Endothelial cell of umbilical vein (primary cell): ENCODE data around the gene FBXO34. TPM values are rescaled to one million over a fixed set of nuclear protein-coding genes. Genes with fewer than 3 reads are reported as not detected.

Experiments
- BruUV-seq: library from RNA; stranded (reverse); fragments of 400-500 nt; replicated peaks from 2 replicates; lab custom pipeline; 2021; lab: Mats Ljungman, UMichigan
- CTCF ChIA-PET: fragments of 300-600, 350-600 bp; sonication (Branson Sonifier 250); formaldehyde crosslinking; loops from one replicate; lab custom pipeline; 2021; ENCODE audit warnings: antibody characterized with exemption, inconsistent platforms; lab: Charles Lee
- POLR2A ChIA-PET: fragments of 300-600, 350-600 bp; sonication (Branson Sonifier 250); formaldehyde crosslinking; loops from one replicate; lab custom pipeline; 2021; ENCODE audit warnings: antibody characterized with exemption, inconsistent platforms; lab: Charles Lee
- DNase-seq: peaks from one replicate; pipeline ENCODE4 v3.0.0-alpha.2; 2011; ENCODE audit warnings: low read depth, low spot score
- FAIRE-seq: peaks from 2 replicates; lab custom pipeline; 2011; peaks lifted over from hg19 to GRCh38; lab: Jason Lieb, UNC
- H2AFZ ChIP-seq: 2 replicates; pipeline ENCODE4 v1.6.0; 2012; ENCODE audit warnings: low read depth, low read length, control low read depth, inconsistent platforms
- H3K27ac ChIP-seq: 2 replicates; pipeline ENCODE4 v1.5.1; 2011; ENCODE audit warnings: low read depth, mild to moderate bottlenecking, control low read depth, low read length, moderate library complexity; ENCODE audit not compliant: insufficient read depth
- H3K27me3 ChIP-seq, 2 experiments: 2 replicates each; pipeline versions ENCODE4 v1.6.0 to v1.6.1; 2011; ENCODE audit warnings: low read length in 2 of 2, mixed read lengths in 1 of 2; ENCODE audit not compliant: control insufficient read depth in 2 of 2, insufficient read depth in 2 of 2
- H3K36me3 ChIP-seq, 2 experiments: 2 replicates in 1 of 2; 3 replicates in 1 of 2; pipeline ENCODE4 v1.5.1; 2011; ENCODE audit warnings: low read length in 2 of 2, mild to moderate bottlenecking in 1 of 2, moderate library complexity in 1 of 2; ENCODE audit not compliant: control insufficient read depth in 2 of 2, insufficient read depth in 2 of 2; ENCODE audit errors: extremely low read depth in 1 of 2
- H3K4me1 ChIP-seq: 3 replicates; pipeline ENCODE4 v1.5.1; 2011; ENCODE audit warnings: mild to moderate bottlenecking, low read length; ENCODE audit not compliant: control insufficient read depth, insufficient read depth; ENCODE audit errors: extremely low read depth
- H3K4me2 ChIP-seq: 2 replicates; pipeline ENCODE4 v1.6.1; 2011; ENCODE audit warnings: low read length, control low read depth, mixed read lengths; ENCODE audit not compliant: insufficient read depth
- H3K4me3 ChIP-seq, 3 experiments: fragments of 200-600 bp in 1 of 3; sonication (generic), shearing (Covaris generic) in 1 of 3; replicated peaks in 1 of 3; 2 replicates each; pipeline ENCODE4 v1.5.1; 2011 to 2016; ENCODE audit warnings: control low read depth in 3 of 3, low read length in 3 of 3, mild to moderate bottlenecking in 2 of 3, inconsistent platforms in 1 of 3, low read depth in 1 of 3, moderate library complexity in 1 of 3; ENCODE audit not compliant: insufficient read depth in 1 of 3
- H3K79me2 ChIP-seq: 2 replicates; pipeline ENCODE4 v1.6.0; 2012; ENCODE audit warnings: low read length, inconsistent platforms; ENCODE audit not compliant: control insufficient read depth, insufficient read depth
- H3K9ac ChIP-seq: replicated peaks from 2 replicates; pipeline ENCODE3; 2011; ENCODE audit warnings: low read length, control low read depth; ENCODE audit not compliant: insufficient read depth; ENCODE audit errors: extremely low read depth
- H3K9me1 ChIP-seq: replicated peaks from 3 replicates; pipeline ENCODE4 v1.6.0; 2011; ENCODE audit warnings: mild to moderate bottlenecking, low read length; ENCODE audit not compliant: control insufficient read depth, insufficient read depth; ENCODE audit errors: extremely low read depth
- H3K9me3 ChIP-seq: replicated peaks from 2 replicates; pipeline ENCODE4 v1.5.1; 2012; ENCODE audit warnings: low read length, inconsistent platforms; ENCODE audit not compliant: control insufficient read depth, insufficient read depth
- H4K20me1 ChIP-seq: replicated peaks from 2 replicates; pipeline ENCODE3; 2011; ENCODE audit warnings: mild to moderate bottlenecking, low read length; ENCODE audit not compliant: control insufficient read depth, insufficient read depth; ENCODE audit errors: extremely low read depth
- EZH2 ChIP-seq: IDR thresholded peaks from 2 replicates; pipeline ENCODE4 v1.6.1; 2012; ENCODE audit warnings: borderline replicate concordance, low read depth, mild to moderate bottlenecking, moderate library complexity, low read length, inconsistent platforms; ENCODE audit not compliant: severe bottlenecking
- FOS ChIP-seq: IDR thresholded peaks from 2 replicates; pipeline ENCODE4 v1.6.1; 2011; ENCODE audit warnings: mild to moderate bottlenecking, low read length, moderate library complexity, borderline replicate concordance; ENCODE audit not compliant: insufficient read depth
- GATA2 ChIP-seq: IDR thresholded peaks from 2 replicates; pipeline ENCODE4 v1.7.0; 2011; ENCODE audit warnings: low read depth, mild to moderate bottlenecking, moderate library complexity, mixed read lengths, low read length; ENCODE audit not compliant: insufficient read length, insufficient read depth
- JUN ChIP-seq: IDR thresholded peaks from 2 replicates; pipeline ENCODE4 v1.6.1; 2011; ENCODE audit warnings: borderline replicate concordance, low read depth; ENCODE audit not compliant: insufficient read length, insufficient read depth
- MYC ChIP-seq: IDR thresholded peaks from one replicate; pipeline ENCODE4 v1.6.1; 2011; ENCODE audit warnings: mild to moderate bottlenecking, low read depth, low read length
- POLR2A ChIP-seq: IDR thresholded peaks from 2 replicates; pipeline ENCODE4 v1.6.1; 2012; ENCODE audit warnings: low read depth, mild to moderate bottlenecking, control low read depth, low read length
- POLR2AphosphoS5 ChIP-seq: IDR thresholded peaks from 2 replicates; pipeline ENCODE4 v1.6.1; 2012; ENCODE audit warnings: low read depth, mild to moderate bottlenecking, control low read depth, low read length, moderate library complexity; ENCODE audit not compliant: insufficient read depth
- dilution Hi-C: fragments of 300-500 bp; cut with MboI; formaldehyde crosslinking; loops from one replicate; pipeline ENCODE4 v1.15.0; 2019; ENCODE audit warnings: low sequenced_read_pairs; ENCODE audit not compliant: extremely low pct_ligation_motif_present
- intact Hi-C: fragments of 100-400 bp; cut with micrococcal nuclease; formaldehyde crosslinking; loops from one replicate; pipeline ENCODE4 v1.10.0; 2022
- polyA plus RNA-seq, 4 experiments: library from polyadenylated mRNA; depleted of rRNA in 3 of 4; stranded (reverse) in 3 of 4; unstranded in 1 of 4; fragments of >200 nt; gene quantifications; 2 replicates each; pipeline versions ENCODE4 v1.2.1 to v1.2.3, GENCODE V29; 2011 to 2012; ENCODE audit warnings: missing spikeins in 1 of 4
- total RNA-seq: library from RNA; stranded (reverse); gene quantifications from 2 replicates; pipeline ENCODE4 v1.2.3, GENCODE V29; 2021
- TF ChIP-seq, protein P1 (sequence below): IDR thresholded peaks from 2 replicates; pipeline ENCODE4 v1.6.1; 2011; ENCODE audit not compliant: insufficient read depth, insufficient read length
- TF ChIP-seq, protein P2 (sequence below), 2 donors: IDR thresholded peaks; 1 replicate in 1 of 2; 2 replicates in 1 of 2; pipeline ENCODE4 v1.5.1; 2011; ENCODE audit warnings: low read length in 2 of 2, mild to moderate bottlenecking in 2 of 2, moderate library complexity in 2 of 2, control low read depth in 1 of 2, inconsistent platforms in 1 of 2, low read depth in 1 of 2; ENCODE audit not compliant: insufficient read depth in 1 of 2; ENCODE audit errors: extremely low read depth in 1 of 2

FBXO34 gene
- total and polyA plus RNA-seq, 2 donors (not counting 3 experiments of a cell fraction or from before 2014, with no cell fraction given) = 8.5 to 14.2 TPM

DNA sequence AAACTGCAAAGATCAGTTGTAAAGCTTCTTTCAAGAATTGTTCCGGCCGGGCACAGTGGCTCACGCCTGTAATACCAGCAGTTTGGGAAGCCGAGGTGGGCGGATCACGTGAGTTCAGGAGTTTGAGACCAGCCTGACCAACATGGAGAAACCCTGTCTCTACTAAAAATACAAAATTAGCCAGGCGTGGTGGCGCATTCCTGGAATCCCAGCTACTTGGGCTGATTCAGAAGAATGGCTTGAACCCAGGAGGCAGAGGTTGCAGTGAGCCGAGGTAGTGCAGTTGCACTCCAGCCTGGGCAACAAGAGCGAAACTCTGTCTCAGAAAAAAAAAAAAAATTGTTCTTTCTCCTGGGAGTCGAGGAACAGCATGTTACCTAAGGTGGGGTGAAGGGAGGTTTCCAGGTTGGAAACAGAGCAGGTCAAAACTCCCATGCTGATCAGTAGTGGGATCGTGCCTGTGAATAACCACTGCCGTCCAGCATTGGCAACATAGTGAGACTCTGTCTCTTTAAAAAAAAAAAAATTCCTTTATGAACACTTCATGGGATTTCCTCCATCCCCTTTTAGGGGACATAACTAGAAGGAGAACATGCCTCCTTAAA lies 13.9 kb downstream of the FBXO34 start:
- ChIA-PET POLR2A (no interaction called here), CTCF (interaction anchor here (1.0 kb wide), 1 partner anchor 24 kb away, joined by 3 read pairs; no protein-coding TSS in a partner anchor)
- dilution Hi-C loops (no loop called here), intact Hi-C loops (no loop called here)
- no peak for DNase-seq
- no TSS peak for BruUV-seq
- H3K27ac ChIP-seq = no peak overlapping the region
- no peaks in the 10 kb centered on the region for H3K9me3 ChIP-seq
- H3K4me1 ChIP-seq = no peaks in the 10 kb centered on the region
- no peaks in the 10 kb centered on the region for H3K27me3 ChIP-seq
- no peak overlapping the region for H3K4me3 ChIP-seq
- no peak overlapping the region for H2AFZ ChIP-seq
- H3K9ac ChIP-seq = no peak overlapping the region
- no peak overlapping the region for H3K4me2 ChIP-seq
- no peak for FAIRE-seq
- peaks cover 39% of the 10 kb centered on the region for H3K79me2 ChIP-seq
- H4K20me1 ChIP-seq = peaks cover 5% of the 10 kb centered on the region
- no peaks in the 10 kb centered on the region for H3K9me1 ChIP-seq
- H3K36me3 ChIP-seq = no peaks in the 10 kb centered on the region
- TF ChIP-seq GATA2 = no peak
- no peak for TF ChIP-seq POLR2A
- TF ChIP-seq JUN = no peak
- TF ChIP-seq EZH2 = no peak
- TF ChIP-seq, protein P1, sequence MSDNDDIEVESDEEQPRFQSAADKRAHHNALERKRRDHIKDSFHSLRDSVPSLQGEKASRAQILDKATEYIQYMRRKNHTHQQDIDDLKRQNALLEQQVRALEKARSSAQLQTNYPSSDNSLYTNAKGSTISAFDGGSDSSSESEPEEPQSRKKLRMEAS = no peak
- no peak for TF ChIP-seq MYC
- TF ChIP-seq FOS = no peak
- TF ChIP-seq, protein P2, sequence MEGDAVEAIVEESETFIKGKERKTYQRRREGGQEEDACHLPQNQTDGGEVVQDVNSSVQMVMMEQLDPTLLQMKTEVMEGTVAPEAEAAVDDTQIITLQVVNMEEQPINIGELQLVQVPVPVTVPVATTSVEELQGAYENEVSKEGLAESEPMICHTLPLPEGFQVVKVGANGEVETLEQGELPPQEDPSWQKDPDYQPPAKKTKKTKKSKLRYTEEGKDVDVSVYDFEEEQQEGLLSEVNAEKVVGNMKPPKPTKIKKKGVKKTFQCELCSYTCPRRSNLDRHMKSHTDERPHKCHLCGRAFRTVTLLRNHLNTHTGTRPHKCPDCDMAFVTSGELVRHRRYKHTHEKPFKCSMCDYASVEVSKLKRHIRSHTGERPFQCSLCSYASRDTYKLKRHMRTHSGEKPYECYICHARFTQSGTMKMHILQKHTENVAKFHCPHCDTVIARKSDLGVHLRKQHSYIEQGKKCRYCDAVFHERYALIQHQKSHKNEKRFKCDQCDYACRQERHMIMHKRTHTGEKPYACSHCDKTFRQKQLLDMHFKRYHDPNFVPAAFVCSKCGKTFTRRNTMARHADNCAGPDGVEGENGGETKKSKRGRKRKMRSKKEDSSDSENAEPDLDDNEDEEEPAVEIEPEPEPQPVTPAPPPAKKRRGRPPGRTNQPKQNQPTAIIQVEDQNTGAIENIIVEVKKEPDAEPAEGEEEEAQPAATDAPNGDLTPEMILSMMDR (IDR thresholded peaks at IDR 0.05; ENCODE audit: extremely low read depth in 1 of 2, insufficient read depth in 1 of 2, low read depth in 1 of 2, low read length in 2 of 2) = no peak
- TF ChIP-seq POLR2AphosphoS5 = no peak
